ENCODE measurements around the gene SIRT5. TPM values are rescaled to one million over a fixed set of nuclear protein-coding genes. Genes with fewer than 3 reads are reported as not detected.

SIRT5 gene
- polyA plus RNA-seq, 1 donor from 2014 or later: 15.9 TPM

DNA sequence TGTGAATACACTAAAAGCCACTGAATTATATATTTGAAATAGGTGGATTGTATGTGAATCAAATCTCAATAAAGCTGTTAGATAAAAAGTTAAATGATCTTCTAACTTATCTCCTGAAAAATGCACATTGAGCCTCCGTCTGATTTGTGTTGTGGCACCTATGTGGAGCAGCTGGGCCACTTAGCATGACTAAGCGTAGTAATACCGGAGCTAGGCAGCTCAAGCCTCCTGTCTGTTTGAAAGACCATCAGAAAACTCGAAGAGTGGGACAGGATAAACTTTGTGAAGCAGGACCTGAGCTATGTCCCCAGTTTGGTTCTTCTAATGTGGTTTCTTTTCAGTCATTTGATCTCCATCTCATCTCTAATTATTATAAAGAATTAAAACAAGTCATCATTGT is 29.7 kb downstream of the SIRT5 start:
- no peaks in the 10 kb centered on the region for H3K36me3 ChIP-seq (ENCODE audit: insufficient read depth, low read length)
- no peak for TF ChIP-seq EP300 (conservative IDR thresholded peaks at IDR 0.05; ENCODE audit: poor library complexity, severe bottlenecking)
- no peak for TF ChIP-seq SMC3 (conservative IDR thresholded peaks at IDR 0.05; ENCODE audit: poor library complexity)
- no peak for TF ChIP-seq MXI1 (conservative IDR thresholded peaks at IDR 0.05; ENCODE audit: poor library complexity, severe bottlenecking)
- TF ChIP-seq, protein P1, sequence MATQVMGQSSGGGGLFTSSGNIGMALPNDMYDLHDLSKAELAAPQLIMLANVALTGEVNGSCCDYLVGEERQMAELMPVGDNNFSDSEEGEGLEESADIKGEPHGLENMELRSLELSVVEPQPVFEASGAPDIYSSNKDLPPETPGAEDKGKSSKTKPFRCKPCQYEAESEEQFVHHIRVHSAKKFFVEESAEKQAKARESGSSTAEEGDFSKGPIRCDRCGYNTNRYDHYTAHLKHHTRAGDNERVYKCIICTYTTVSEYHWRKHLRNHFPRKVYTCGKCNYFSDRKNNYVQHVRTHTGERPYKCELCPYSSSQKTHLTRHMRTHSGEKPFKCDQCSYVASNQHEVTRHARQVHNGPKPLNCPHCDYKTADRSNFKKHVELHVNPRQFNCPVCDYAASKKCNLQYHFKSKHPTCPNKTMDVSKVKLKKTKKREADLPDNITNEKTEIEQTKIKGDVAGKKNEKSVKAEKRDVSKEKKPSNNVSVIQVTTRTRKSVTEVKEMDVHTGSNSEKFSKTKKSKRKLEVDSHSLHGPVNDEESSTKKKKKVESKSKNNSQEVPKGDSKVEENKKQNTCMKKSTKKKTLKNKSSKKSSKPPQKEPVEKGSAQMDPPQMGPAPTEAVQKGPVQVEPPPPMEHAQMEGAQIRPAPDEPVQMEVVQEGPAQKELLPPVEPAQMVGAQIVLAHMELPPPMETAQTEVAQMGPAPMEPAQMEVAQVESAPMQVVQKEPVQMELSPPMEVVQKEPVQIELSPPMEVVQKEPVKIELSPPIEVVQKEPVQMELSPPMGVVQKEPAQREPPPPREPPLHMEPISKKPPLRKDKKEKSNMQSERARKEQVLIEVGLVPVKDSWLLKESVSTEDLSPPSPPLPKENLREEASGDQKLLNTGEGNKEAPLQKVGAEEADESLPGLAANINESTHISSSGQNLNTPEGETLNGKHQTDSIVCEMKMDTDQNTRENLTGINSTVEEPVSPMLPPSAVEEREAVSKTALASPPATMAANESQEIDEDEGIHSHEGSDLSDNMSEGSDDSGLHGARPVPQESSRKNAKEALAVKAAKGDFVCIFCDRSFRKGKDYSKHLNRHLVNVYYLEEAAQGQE (IDR thresholded peaks at IDR 0.05; ENCODE audit: borderline replicate concordance): no peak
- TF ChIP-seq POLR2AphosphoS5 (IDR thresholded peaks at IDR 0.05): no peak
- TF ChIP-seq EZH2 (IDR thresholded peaks at IDR 0.05; ENCODE audit: borderline replicate concordance, insufficient read depth, low read length, poor library complexity, severe bottlenecking): no peak
- no peak for TF ChIP-seq RAD21 (conservative IDR thresholded peaks at IDR 0.05)
- TF ChIP-seq, protein P2, sequence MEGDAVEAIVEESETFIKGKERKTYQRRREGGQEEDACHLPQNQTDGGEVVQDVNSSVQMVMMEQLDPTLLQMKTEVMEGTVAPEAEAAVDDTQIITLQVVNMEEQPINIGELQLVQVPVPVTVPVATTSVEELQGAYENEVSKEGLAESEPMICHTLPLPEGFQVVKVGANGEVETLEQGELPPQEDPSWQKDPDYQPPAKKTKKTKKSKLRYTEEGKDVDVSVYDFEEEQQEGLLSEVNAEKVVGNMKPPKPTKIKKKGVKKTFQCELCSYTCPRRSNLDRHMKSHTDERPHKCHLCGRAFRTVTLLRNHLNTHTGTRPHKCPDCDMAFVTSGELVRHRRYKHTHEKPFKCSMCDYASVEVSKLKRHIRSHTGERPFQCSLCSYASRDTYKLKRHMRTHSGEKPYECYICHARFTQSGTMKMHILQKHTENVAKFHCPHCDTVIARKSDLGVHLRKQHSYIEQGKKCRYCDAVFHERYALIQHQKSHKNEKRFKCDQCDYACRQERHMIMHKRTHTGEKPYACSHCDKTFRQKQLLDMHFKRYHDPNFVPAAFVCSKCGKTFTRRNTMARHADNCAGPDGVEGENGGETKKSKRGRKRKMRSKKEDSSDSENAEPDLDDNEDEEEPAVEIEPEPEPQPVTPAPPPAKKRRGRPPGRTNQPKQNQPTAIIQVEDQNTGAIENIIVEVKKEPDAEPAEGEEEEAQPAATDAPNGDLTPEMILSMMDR (IDR thresholded peaks at IDR 0.05; ENCODE audit: poor library complexity, severe bottlenecking): no peak
- TF ChIP-seq TAF1 (IDR thresholded peaks at IDR 0.05; ENCODE audit: low read depth): no peak

DNA sequence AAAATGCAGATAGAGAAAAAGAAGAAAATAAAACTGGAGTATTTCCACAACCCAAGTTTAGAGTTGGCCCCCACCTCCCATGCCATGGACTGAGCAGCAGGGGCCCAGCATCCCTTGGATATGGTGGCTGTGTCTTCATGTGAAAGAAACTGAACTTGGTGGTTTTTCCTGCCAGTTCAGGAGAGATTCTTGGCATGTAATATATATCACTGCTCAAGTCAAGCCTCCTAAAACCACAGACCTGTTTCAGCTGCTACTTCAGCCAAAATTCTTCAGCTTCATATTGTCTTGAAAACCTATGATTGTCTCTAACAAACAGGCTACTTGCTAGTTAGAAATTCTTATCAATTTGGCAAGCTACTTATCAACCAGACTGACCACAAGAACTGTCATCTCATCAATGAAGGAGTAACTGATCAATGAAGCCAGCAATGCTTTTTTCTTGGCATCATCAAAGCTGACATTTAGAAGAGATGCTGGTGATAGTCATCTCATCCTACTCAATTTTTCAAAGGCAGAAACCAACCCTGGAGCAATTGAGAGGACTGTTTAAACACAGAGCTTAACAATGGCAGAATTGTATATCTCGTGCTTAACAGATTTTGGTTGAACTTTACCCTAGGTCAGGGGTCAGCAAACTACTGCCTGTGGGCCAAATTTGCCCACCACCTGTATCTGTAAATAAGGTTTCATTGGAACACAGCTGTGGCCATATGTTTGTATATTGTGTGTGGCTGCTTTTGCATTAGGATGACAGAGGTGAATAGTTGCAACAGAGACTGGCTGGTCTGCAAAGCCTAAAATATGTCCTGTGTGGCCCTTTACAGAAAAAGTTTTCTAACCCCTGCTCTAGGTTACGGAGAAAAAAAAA is 30.4 kb downstream of the SIRT5 start:
- no peak overlapping the region for H3K4me3 ChIP-seq (ENCODE audit: low read length)
- no peak overlapping the region for H3K4me2 ChIP-seq (ENCODE audit: low read length)
- H3K36me3 ChIP-seq (ENCODE audit: insufficient read depth, low read length): no peaks in the 10 kb centered on the region
- no peaks in the 10 kb centered on the region for H3K79me2 ChIP-seq (replicated peaks; ENCODE audit: insufficient read depth, low read length)
- H3K27me3 ChIP-seq (ENCODE audit: insufficient read depth, low read depth, low read length): no peaks in the 10 kb centered on the region
- no peak overlapping the region for H3K27ac ChIP-seq (ENCODE audit: low read length)
- H4K20me1 ChIP-seq (ENCODE audit: insufficient read depth): no peaks in the 10 kb centered on the region
- H3K9ac ChIP-seq (ENCODE audit: low read length): no peak overlapping the region
- TF ChIP-seq, protein P1 (IDR thresholded peaks at IDR 0.05; ENCODE audit: borderline replicate concordance): no peak
- no peak for TF ChIP-seq POLR2AphosphoS5 (IDR thresholded peaks at IDR 0.05)
- TF ChIP-seq MXI1 (conservative IDR thresholded peaks at IDR 0.05; ENCODE audit: poor library complexity, severe bottlenecking): no peak
- TF ChIP-seq EP300 (conservative IDR thresholded peaks at IDR 0.05; ENCODE audit: poor library complexity, severe bottlenecking): no peak
- TF ChIP-seq TAF1 (IDR thresholded peaks at IDR 0.05; ENCODE audit: low read depth): no peak
- TF ChIP-seq, protein P2 (IDR thresholded peaks at IDR 0.05; ENCODE audit: poor library complexity, severe bottlenecking): no peak
- TF ChIP-seq SMC3 (conservative IDR thresholded peaks at IDR 0.05; ENCODE audit: poor library complexity): no peak
- TF ChIP-seq RAD21 (conservative IDR thresholded peaks at IDR 0.05): no peak
- TF ChIP-seq EZH2 (IDR thresholded peaks at IDR 0.05; ENCODE audit: borderline replicate concordance, insufficient read depth, low read length, poor library complexity, severe bottlenecking): no peak
- H3F3A ChIP-seq (ENCODE audit: insufficient read depth, low read length, poor library complexity, severe bottlenecking): no peaks in the 10 kb centered on the region
- no peaks in the 10 kb centered on the region for H3K9me2 ChIP-seq (ENCODE audit: insufficient read depth, low read length)
- H2AFZ ChIP-seq (ENCODE audit: low read depth, low read length): no peak overlapping the region
- no peaks in the 10 kb centered on the region for H3K9me3 ChIP-seq (ENCODE audit: low read length)

More for the DNA sequence above, 29.7 kb downstream of the SIRT5 start:
- Histone ChIP-seq H3K27me3 (ENCODE audit: insufficient read depth, low read depth, low read length) (no peaks in the 10 kb centered on the region), H3K27ac (ENCODE audit: low read length) (no peak overlapping the region), H3K4me2 (ENCODE audit: low read length) (no peak overlapping the region), H3K79me2 (replicated peaks; ENCODE audit: insufficient read depth, low read length) (no peaks in the 10 kb centered on the region), H3F3A (ENCODE audit: insufficient read depth, low read length, poor library complexity, severe bottlenecking) (no peaks in the 10 kb centered on the region), H3K4me3 (ENCODE audit: low read length) (no peak overlapping the region), H3K9me2 (ENCODE audit: insufficient read depth, low read length) (no peaks in the 10 kb centered on the region), H3K9ac (ENCODE audit: low read length) (no peak overlapping the region), H4K20me1 (ENCODE audit: insufficient read depth) (no peaks in the 10 kb centered on the region), H3K9me3 (ENCODE audit: low read length) (no peaks in the 10 kb centered on the region), H2AFZ (ENCODE audit: low read depth, low read length) (no peak overlapping the region)

Measured in neural cell (in vitro differentiated cells).